HL-60 (cell line): ENCODE data around the gene RPS6KA3.

Experiments
- TF ChIP-seq, protein P1 (sequence below): IDR thresholded peaks from one replicate; pipeline ENCODE4 v1.5.1; 2011; ENCODE audit warnings: low read length, control low read depth, inconsistent platforms; ENCODE audit not compliant: insufficient read depth
- TF ChIP-seq, protein P2 (sequence below): IDR thresholded peaks from 2 replicates; pipeline ENCODE4 v1.6.1; 2012; ENCODE audit warnings: low read depth; ENCODE audit not compliant: insufficient replicate concordance

DNA sequence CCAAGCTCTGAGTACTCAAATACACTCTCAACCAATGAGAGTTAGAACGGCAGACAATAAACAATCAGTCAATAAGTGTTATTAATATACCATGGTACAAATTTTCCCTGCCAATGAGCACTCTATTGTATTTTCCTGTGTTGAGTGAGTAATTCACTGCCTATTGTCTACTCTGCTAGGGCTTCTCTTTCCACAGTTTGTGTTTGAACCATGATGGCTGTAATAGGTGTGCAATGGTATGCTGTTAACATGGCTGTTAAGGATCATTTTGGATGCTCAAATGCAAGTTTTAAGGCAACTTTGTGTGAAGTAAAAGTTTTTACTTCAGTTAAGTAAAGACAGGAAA is 41.2 kb downstream of the RPS6KA3 start:
- TF ChIP-seq, protein P1, sequence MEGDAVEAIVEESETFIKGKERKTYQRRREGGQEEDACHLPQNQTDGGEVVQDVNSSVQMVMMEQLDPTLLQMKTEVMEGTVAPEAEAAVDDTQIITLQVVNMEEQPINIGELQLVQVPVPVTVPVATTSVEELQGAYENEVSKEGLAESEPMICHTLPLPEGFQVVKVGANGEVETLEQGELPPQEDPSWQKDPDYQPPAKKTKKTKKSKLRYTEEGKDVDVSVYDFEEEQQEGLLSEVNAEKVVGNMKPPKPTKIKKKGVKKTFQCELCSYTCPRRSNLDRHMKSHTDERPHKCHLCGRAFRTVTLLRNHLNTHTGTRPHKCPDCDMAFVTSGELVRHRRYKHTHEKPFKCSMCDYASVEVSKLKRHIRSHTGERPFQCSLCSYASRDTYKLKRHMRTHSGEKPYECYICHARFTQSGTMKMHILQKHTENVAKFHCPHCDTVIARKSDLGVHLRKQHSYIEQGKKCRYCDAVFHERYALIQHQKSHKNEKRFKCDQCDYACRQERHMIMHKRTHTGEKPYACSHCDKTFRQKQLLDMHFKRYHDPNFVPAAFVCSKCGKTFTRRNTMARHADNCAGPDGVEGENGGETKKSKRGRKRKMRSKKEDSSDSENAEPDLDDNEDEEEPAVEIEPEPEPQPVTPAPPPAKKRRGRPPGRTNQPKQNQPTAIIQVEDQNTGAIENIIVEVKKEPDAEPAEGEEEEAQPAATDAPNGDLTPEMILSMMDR: no peak
- TF ChIP-seq, protein P2, sequence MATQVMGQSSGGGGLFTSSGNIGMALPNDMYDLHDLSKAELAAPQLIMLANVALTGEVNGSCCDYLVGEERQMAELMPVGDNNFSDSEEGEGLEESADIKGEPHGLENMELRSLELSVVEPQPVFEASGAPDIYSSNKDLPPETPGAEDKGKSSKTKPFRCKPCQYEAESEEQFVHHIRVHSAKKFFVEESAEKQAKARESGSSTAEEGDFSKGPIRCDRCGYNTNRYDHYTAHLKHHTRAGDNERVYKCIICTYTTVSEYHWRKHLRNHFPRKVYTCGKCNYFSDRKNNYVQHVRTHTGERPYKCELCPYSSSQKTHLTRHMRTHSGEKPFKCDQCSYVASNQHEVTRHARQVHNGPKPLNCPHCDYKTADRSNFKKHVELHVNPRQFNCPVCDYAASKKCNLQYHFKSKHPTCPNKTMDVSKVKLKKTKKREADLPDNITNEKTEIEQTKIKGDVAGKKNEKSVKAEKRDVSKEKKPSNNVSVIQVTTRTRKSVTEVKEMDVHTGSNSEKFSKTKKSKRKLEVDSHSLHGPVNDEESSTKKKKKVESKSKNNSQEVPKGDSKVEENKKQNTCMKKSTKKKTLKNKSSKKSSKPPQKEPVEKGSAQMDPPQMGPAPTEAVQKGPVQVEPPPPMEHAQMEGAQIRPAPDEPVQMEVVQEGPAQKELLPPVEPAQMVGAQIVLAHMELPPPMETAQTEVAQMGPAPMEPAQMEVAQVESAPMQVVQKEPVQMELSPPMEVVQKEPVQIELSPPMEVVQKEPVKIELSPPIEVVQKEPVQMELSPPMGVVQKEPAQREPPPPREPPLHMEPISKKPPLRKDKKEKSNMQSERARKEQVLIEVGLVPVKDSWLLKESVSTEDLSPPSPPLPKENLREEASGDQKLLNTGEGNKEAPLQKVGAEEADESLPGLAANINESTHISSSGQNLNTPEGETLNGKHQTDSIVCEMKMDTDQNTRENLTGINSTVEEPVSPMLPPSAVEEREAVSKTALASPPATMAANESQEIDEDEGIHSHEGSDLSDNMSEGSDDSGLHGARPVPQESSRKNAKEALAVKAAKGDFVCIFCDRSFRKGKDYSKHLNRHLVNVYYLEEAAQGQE: no peak
